HepG2 (cell line): ENCODE data around the gene ADPRS. TPM values are rescaled to one million over a fixed set of nuclear protein-coding genes. Genes with fewer than 3 reads are reported as not detected.

Experiments
- ATAC-seq: fragments of 200-7000 bp; cut with Tn5 transposase; 3 replicates; pipeline ENCODE4 v1.9.1; 2020; ENCODE audit warnings: mild to moderate bottlenecking, moderate library complexity
- BruUV-seq: library from RNA; stranded (reverse); fragments of 400-500 nt; replicated peaks from 2 replicates; lab custom pipeline; 2021; lab: Mats Ljungman, UMichigan
- CTCF ChIA-PET: fragments of 300-600 bp; formaldehyde crosslinking; extraction: SDS; loops from one replicate; lab custom pipeline; 2021; ENCODE audit warnings: low total read pairs, inconsistent platforms, low intra/inter-chr PET ratio; lab: Yijun Ruan, JAX
- POLR2A ChIA-PET: fragments of 350-600 bp; sonication (Branson Sonifier 250); formaldehyde crosslinking; loops from one replicate; lab custom pipeline; 2020; ENCODE audit warnings: antibody characterized with exemption, inconsistent platforms; lab: Yijun Ruan, JAX
- DNase-seq: peaks from one replicate; pipeline ENCODE4 v3.0.0-alpha.2; 2015; ENCODE audit warnings: low spot score
- FAIRE-seq: peaks from 3 replicates; lab custom pipeline; 2011; peaks lifted over from hg19 to GRCh38; lab: Jason Lieb, UNC
- H2AFZ ChIP-seq: one replicate; pipeline ENCODE4 v1.6.1; 2011; ENCODE audit warnings: low read length, inconsistent platforms
- H3K27ac ChIP-seq: fragments of 300-600 bp; 3 replicates; pipeline ENCODE4 v1.8.0; 2011; ENCODE audit warnings: mixed run types, mild to moderate bottlenecking, mixed read lengths, low read length, inconsistent platforms; ENCODE audit not compliant: insufficient read depth; ENCODE audit errors: extremely low read length
- H3K27me3 ChIP-seq, 2 experiments: fragments of 200-600 bp in 1 of 2; 2 replicates in 1 of 2; 3 replicates in 1 of 2; pipeline versions ENCODE4 v1.6.0 to v1.8.0; 2011; ENCODE audit warnings: low read length in 2 of 2, mild to moderate bottlenecking in 2 of 2, moderate library complexity in 2 of 2, inconsistent platforms in 1 of 2; ENCODE audit not compliant: insufficient read depth in 2 of 2, control insufficient read depth in 1 of 2
- H3K36me3 ChIP-seq, 2 experiments: fragments of 200-600 bp in 1 of 2; replicated peaks in 1 of 2; 2 replicates in 1 of 2; 3 replicates in 1 of 2; pipeline versions ENCODE4 v1.5.1 to v1.8.0; 2011; ENCODE audit warnings: low read length in 2 of 2, inconsistent platforms in 1 of 2; ENCODE audit not compliant: insufficient read depth in 2 of 2, control insufficient read depth in 1 of 2
- H3K4me1 ChIP-seq: 2 replicates; pipeline ENCODE4 v1.5.1; 2012; ENCODE audit warnings: low read length, inconsistent platforms; ENCODE audit not compliant: insufficient read depth
- H3K4me2 ChIP-seq: 2 replicates; pipeline ENCODE4 v1.6.0; 2011; ENCODE audit warnings: low read depth, low read length, inconsistent platforms
- H3K4me3 ChIP-seq, 3 experiments: fragments of 200-600 bp in 1 of 3; sonication (generic), shearing (Covaris generic) in 1 of 3; replicated peaks in 1 of 3; 2 replicates each; pipeline ENCODE4 v1.5.1; 2011 to 2016; ENCODE audit warnings: low read length in 3 of 3, inconsistent platforms in 2 of 3, low read depth in 2 of 3, mild to moderate bottlenecking in 2 of 3, control low read depth in 1 of 3, mixed read lengths in 1 of 3; ENCODE audit not compliant: insufficient read depth in 1 of 3
- H3K79me2 ChIP-seq: one replicate; pipeline ENCODE4 v1.6.1; 2011; ENCODE audit warnings: low read length, inconsistent platforms; ENCODE audit not compliant: insufficient read depth
- H3K9ac ChIP-seq: 2 replicates; pipeline ENCODE4 v1.6.0; 2011; ENCODE audit warnings: mild to moderate bottlenecking, low read depth, low read length, inconsistent platforms; ENCODE audit not compliant: insufficient read depth
- H3K9me3 ChIP-seq: 2 replicates; pipeline ENCODE4 v1.5.1; 2012; ENCODE audit warnings: mild to moderate bottlenecking, low read length
- H4K20me1 ChIP-seq: 2 replicates; pipeline ENCODE4 v1.6.0; 2011; ENCODE audit warnings: inconsistent platforms, mild to moderate bottlenecking, low read length, moderate library complexity; ENCODE audit not compliant: insufficient read depth
- NFATC3 ChIP-seq: sonication (generic); formaldehyde crosslinking; IDR thresholded peaks from 2 replicates; pipeline ENCODE4 v1.5.1; 2020; ENCODE audit warnings: mild to moderate bottlenecking, missing genetic modification reagents
- NFKB2 ChIP-seq: sonication (generic); formaldehyde crosslinking; IDR thresholded peaks from 2 replicates; pipeline ENCODE4 v1.4.0; 2020; ENCODE audit warnings: missing genetic modification reagents, borderline replicate concordance
- POLR2AphosphoS2 ChIP-seq: IDR thresholded peaks from 2 replicates; pipeline ENCODE4 v1.6.1; 2011; ENCODE audit warnings: low read depth, low read length, improper control_type of control experiment
- WGBS: methylation state at CpG from one replicate; pipeline ENCODE4 v1.1.6; 2017; ENCODE audit warnings: low lambda C conversion rate; 5-methylcytosine and 5-hydroxymethylcytosine counted together
- in situ Hi-C: cut with HindIII; loops from 2 replicates; pipeline ENCODE4 v1.10.0; 2017; ENCODE audit warnings: low pct_unique_long_range_greater_than_20kb; ENCODE audit not compliant: extremely low pct_ligation_motif_present
- intact Hi-C: fragments of 100-400 bp; cut with micrococcal nuclease; formaldehyde crosslinking; loops from one replicate; pipeline ENCODE4 v1.10.0; 2022; ENCODE audit not compliant: unreplicated experiment
- polyA plus RNA-seq, 8 experiments: library from polyadenylated mRNA; depleted of rRNA in 3 of 8; stranded (reverse) in 7 of 8; unstranded in 1 of 8; fragments of >200 nt; fragmentation: Illumina TruSeq in 4 of 8; extraction: Trizol in 4 of 8; gene quantifications; 2 replicates each; pipeline versions ENCODE4 v1.2.1 to v1.2.3, GENCODE V29; 2011 to 2016; ENCODE audit warnings: low read depth in 4 of 8, missing spikeins in 1 of 8, mixed read lengths in 1 of 8; ENCODE audit not compliant: insufficient read depth in 1 of 8
- total RNA-seq, 5 experiments: library from RNA; depleted of rRNA; stranded (reverse); fragments of >200 nt; fragmentation: Illumina TruSeq; extraction: Trizol; gene quantifications; 2 replicates each; pipeline ENCODE4 v1.2.3, GENCODE V29; 2016; ENCODE audit warnings: low read depth in 1 of 5
- TF ChIP-seq, protein P1 (sequence below), 2 experiments: fragments of 450-650 bp in 1 of 2; sonication (generic) in 1 of 2; formaldehyde crosslinking in 1 of 2; IDR thresholded peaks; 2 replicates each; pipeline versions ENCODE4 v1.6.1 to v1.8.0; 2016 to 2022; ENCODE audit warnings: antibody characterized with exemption in 1 of 2, mild to moderate bottlenecking in 1 of 2, missing genetic modification reagents in 1 of 2

Gene ADPRS
- total and polyA plus RNA-seq, 2 of the 13 experiments (the other 11 are each of a cell fraction or from before 2014, with no cell fraction given), result 30.6 to 36.4 TPM

DNA sequence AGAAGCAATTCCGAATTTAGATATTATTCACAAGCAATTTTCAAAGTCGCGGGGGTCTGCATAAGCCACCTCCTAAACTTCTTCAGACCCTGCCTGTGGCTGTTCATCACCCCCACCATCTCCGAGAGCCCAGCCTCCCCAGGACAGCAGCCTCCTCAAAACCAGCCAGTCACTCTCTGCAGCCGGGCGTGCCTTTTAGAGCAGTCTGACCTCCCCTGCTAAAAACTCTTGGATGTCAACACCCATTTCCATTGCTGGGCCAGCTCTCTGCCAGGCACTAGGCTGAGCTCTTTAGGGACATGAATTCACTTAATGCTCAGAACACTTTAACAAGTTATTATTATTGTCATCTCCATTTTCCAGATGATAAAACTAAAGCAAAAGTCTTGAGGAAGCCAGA is 11.7 kb downstream of the ADPRS start:
- H3K27ac ChIP-seq, result no peak overlapping the region
- ATAC-seq (no peak), DNase-seq (no peak), FAIRE-seq (no peak)
- H3K4me2 ChIP-seq, result no peak overlapping the region
- no peak overlapping the region for H2AFZ ChIP-seq
- H3K27me3 ChIP-seq, result no peaks in the 10 kb centered on the region
- H3K79me2 ChIP-seq, result no peaks in the 10 kb centered on the region
- CTCF ChIA-PET, result interaction anchor here (2.6 to 5.0 kb wide), 2 partner anchors 34 to 87 kb away, joined by 34 to 104 read pairs; no protein-coding TSS in a partner anchor
- POLR2A ChIA-PET, result no interaction called here
- H3K4me3 ChIP-seq, result no peak overlapping the region
- 64% methylated on average over 6 of the region's 6 CpGs for WGBS
- intact Hi-C loops, result loop anchor here (1.0 kb wide), 1 partner anchor 88 kb away; no protein-coding TSS in a partner anchor
- no peak overlapping the region for H3K9ac ChIP-seq
- no peaks in the 10 kb centered on the region for H3K9me3 ChIP-seq
- no TSS peak for BruUV-seq
- H3K36me3 ChIP-seq, result peaks cover 1 to 8% of the 10 kb centered on the region in 2 experiments; a peak in 4 of 5 replicates
- in situ Hi-C loops, result no loop called here
- TF ChIP-seq, protein P1, sequence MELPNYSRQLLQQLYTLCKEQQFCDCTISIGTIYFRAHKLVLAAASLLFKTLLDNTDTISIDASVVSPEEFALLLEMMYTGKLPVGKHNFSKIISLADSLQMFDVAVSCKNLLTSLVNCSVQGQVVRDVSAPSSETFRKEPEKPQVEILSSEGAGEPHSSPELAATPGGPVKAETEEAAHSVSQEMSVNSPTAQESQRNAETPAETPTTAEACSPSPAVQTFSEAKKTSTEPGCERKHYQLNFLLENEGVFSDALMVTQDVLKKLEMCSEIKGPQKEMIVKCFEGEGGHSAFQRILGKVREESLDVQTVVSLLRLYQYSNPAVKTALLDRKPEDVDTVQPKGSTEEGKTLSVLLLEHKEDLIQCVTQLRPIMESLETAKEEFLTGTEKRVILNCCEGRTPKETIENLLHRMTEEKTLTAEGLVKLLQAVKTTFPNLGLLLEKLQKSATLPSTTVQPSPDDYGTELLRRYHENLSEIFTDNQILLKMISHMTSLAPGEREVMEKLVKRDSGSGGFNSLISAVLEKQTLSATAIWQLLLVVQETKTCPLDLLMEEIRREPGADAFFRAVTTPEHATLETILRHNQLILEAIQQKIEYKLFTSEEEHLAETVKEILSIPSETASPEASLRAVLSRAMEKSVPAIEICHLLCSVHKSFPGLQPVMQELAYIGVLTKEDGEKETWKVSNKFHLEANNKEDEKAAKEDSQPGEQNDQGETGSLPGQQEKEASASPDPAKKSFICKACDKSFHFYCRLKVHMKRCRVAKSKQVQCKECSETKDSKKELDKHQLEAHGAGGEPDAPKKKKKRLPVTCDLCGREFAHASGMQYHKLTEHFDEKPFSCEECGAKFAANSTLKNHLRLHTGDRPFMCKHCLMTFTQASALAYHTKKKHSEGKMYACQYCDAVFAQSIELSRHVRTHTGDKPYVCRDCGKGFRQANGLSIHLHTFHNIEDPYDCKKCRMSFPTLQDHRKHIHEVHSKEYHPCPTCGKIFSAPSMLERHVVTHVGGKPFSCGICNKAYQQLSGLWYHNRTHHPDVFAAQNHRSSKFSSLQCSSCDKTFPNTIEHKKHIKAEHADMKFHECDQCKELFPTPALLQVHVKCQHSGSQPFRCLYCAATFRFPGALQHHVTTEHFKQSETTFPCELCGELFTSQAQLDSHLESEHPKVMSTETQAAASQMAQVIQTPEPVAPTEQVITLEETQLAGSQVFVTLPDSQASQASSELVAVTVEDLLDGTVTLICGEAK (IDR thresholded peaks at IDR 0.05), result no peak
- TF ChIP-seq, protein P1 (CRISPR knock-in tag; IDR thresholded peaks at IDR 0.05), result no peak
- no peak for TF ChIP-seq NFATC3 (CRISPR knock-in tag)
- 0 out of 2 replicates have a peak, but pooled peaks have one; percentile 6 for TF ChIP-seq NFKB2 (CRISPR knock-in tag)
- TF ChIP-seq POLR2AphosphoS2, result no peak
- no peaks in the 10 kb centered on the region for H4K20me1 ChIP-seq
- H3K4me1 ChIP-seq, result peaks cover 33% of the 10 kb centered on the region
